ENCODE measurements around the gene PIP5K1B.

Gene PIP5K1B

GRCh38 chr9:68925175-68925574 lies 220.1 kb downstream of the PIP5K1B start:
- no peak for DNase-seq

DNA sequence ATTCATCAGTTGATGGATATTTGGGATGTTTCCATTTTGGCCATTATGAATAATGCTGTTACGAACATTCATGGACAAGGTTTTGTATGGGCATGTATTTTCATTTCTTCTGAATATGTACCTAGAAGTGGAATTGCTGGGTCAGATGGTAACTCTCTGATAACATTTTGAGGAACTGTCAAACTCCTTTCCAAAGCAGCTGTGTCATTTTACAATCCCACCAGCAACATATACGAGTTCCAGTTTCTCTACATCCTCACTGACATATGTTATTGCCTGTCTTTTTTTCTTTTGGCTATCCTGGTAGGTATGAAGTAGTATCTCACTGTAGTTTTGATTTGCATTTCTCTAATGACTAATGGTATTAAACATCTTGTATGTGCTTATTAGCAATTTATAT lies 222.1 kb downstream of the PIP5K1B start:
- DNase-seq: no peak

- no peak for DNase-seq
Observed at GRCh38 chr9:68931821-68932220, 226.8 kb downstream of the PIP5K1B start.

DNA sequence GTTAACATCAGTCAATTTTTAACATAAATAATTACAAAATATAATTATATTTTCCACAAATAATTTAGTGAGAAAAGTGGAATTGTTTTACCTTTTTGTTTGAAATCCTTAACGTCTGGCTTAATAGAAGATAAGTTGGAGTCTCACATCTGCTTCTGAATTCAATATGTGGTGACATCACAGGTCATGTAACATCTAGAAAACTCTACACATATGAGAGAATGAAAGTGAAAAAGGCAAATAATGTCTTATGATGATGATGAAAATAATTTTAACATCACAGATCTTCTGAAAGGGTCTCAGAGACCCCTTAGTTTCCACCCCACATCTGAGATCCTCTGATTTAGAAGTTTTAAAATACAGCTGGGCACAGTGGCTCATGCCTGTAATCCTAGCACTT lies 227.4 kb downstream of the PIP5K1B start:
- no peak for DNase-seq

DNA sequence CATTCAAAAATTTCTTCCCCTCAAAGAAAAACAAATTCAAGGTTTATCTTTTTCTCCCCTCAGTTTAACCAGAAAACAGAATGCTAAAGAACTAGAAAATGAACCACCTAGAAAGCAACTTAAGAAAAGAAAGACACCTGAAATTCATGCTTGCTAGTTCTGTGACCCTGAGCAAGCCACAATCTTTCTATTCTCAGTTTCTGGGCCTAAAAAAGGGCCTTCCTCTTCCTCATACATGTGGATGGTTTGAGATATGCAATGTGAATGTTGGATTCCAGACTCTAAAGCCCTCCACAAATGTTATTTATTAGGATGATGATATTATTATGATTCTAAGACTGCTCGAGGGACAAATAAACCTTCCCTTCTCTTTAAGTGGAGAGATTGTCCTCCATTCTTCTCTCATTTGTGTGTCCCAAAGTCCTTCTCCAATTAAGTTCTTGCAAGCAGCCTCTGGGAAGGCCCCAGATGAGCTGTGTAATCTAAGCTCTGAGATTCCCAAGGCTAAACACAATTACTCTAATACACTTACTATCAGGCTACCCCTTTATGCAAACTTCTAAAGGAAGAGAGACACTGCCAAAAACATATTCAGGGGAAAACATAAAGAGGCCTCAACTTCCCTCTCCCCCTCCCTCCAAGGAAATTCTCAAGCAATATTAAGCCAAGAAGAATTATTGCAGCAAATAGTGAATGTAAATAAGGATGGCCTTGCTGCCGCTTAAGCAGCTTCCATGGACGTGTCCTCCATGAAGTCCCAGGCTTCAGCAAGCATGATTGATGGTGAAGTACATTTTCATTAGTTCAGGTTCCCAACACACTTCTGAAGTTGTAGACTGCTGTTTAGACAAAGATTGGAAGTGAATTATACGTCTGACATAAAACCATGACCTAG lies 228.6 kb downstream of the PIP5K1B start:
- no peak for DNase-seq

- no peak for DNase-seq
Observed at GRCh38 chr9:68934329-68934644, 229.2 kb downstream of the PIP5K1B start.

- DNase-seq: no peak
Observed at GRCh38 chr9:68940573-68940972, 235.5 kb downstream of the PIP5K1B start.

GRCh38 chr9:68941780-68942459 lies 236.9 kb downstream of the PIP5K1B start:
- DNase-seq: no peak

- no peak for DNase-seq
Observed at GRCh38 chr9:68942790-68943189, 237.8 kb downstream of the PIP5K1B start.

DNA sequence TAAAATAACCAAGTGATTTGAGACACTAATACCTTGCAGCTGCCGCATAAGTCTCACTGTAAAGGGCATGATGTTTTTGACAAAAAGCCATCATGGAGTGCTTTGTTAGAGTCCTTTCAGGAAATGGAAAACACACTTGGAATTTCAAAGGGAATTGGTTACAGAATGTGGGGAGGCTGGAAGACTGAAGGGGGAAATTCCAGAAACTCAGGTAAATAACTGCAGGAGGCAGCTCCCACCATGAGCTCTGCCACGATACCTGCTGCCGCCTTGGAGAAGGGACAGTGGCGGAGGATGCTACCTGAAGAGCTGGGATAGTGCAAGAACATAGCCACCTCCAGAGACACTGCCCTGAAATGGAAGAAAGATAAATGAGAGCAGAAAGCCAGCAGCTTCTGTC lies 242.0 kb downstream of the PIP5K1B start:
- DNase-seq: no peak

DNA sequence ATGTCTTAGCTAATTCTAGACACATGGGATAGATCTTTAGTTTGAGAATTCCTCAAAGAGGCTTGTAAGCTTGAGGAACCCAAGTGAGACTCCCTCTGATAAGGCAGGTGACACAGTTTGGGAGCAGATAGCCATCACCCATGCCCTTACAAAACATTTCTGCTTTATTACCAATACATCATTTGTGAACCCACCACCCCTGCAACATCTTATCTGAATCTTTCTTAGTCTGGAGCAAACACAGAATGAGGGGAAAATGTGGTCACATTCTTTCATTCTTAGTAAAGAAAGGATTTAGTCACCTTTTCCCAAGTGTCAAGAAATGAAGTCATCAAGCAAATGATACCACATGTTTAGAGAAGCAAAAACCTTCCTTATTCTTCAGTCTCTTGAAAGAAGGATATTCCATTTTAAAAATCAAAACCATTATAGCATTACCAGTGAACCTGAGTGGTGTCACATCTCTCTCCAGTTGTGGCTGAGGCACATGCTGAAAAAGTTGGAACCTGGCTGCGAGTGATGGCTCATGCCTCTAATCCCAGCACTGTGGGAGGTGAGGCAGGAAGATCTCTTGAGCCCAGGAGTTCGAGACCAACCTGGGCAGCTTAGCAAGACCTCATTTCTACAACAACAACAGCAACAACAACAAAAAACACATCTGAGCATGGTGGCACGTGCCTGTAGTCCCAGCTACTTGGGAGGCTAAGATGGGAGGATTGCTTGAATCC lies 243.0 kb downstream of the PIP5K1B start:
- no peak for DNase-seq

DNA sequence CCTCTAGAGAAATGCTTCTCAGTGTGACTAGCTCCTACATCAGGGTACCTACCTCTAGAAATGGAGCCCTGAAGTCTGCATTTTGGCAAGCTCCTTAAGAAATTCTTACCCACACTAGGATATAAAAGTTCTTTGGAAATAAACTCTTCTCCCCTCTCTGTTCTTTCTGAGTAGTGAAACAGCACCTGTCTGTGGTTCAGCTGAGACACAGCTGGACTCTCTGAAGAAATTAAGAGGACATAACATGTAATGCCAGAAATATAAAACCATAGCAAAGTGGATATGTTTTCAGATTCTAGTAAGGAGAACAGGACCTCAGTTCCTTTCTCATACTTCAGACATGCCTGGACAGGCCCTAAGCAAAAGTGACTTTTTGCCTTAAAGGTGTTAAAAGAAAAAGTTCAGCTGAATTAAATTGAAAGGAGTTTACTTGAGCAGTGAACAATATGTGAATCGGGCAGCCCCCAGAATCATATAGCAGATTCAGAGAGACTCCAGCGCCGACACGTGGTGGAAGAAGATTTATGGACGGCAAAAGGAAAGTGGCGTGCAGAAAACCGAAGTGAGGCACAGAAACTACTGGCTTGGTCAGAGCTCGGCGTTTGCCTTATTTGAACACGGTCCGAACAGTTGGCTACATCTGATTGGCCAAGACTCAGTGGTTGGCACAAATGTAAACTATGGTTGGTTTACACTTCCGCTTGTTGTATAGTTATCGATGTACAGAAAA lies 244.4 kb downstream of the PIP5K1B start:
- no peak for DNase-seq

DNA sequence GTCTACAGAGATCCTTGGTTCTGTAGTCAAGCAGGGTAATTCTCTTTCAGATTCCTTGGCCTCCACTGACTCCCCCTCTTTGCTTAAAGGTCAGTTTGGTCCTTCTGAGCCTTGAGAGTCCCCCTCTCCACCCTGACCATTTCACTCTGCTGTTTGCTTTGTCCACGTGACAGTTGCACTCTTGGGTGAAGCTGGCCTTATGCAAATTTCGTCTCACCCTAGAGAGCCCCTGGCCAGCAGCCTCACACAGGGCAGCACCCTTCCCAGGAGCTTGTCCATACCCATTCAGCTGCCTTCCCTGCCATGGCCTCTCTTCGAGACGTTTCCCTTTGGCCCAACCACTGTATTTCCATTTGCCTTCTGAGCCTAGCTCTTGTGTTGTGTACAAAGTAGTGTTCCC lies 245.1 kb downstream of the PIP5K1B start:
- DNase-seq: no peak

DNA sequence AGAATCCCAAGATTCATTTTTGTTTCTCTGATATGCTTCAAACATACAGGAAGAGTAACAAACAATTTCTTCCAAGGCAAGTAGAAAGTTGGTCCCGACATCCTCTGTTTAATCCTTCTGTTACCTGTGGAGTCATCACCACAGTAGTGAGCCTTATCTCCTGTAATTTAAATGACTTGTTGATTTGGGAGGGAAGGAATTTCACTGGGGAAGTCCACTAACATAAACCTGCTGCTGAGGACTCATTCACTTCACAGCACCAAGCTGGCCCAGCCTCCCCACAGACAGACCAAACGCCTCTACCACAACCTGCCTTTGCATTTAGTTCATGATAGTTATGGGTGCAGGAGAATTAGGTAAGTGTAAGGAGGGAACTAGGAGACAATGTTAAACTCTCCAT lies 245.6 kb downstream of the PIP5K1B start:
- no peak for DNase-seq

DNA sequence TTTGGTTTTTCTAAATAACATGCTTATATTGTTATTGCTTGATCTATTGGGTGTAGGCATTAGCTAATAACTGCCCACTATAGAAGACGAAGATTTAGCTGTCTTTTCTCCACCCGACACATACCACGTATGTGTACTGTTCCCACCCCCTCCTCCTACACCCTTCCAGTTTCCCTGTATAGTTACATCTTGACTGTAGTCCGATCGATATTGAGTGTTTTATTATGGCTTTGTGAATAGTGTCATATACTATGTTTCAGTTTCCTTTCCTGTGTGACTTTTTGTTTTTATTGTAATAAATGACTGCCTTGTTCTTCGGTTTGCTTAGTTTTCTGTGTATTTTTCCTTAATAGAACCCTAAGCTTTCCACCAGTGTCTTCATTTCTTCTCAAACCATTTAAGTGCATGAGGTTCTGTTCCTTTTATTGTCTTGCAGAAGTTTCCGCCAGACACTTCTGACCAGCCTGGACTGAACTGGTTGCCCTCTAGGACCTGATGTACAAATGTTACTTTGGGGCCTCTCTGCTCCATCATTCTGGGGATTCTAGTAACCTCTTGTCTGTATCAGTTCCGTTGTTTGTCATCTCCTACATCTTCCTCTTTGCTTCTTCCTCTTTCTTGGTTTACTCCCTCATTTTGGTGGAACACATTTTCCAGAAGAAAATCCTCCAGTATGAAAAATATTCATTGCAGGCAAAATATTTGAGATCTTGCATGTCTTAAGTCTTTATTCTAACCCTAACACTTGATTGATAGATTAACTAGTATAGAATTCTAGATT lies 247.0 kb downstream of the PIP5K1B start:
- no peak for DNase-seq

DNA sequence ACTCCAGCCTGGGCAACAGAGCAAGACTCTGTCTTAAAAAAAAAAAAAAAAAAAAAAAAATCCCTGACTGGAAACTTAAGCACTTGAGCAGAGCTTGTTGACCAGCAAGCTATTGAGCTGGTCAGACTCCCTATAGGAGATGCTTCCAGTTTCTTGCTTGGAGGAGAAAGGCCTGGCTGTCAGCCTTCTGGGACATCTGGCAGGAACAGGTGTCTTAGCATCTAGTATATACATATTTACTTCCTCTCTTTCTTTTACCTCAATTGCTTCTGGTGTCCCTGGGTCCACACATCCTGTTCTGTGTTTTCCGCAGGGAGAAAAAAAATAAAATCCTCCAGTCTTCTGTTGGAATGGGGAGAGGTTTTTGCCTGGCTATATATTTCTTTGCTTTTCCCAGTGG lies 248.7 kb downstream of the PIP5K1B start:
- peak in 1 of 2 experiments; percentile 18 for DNase-seq

GRCh38 chr9:68955330-68955729 lies 250.3 kb downstream of the PIP5K1B start:
- no peak for DNase-seq

GRCh38 chr9:68957479-68957878 lies 252.4 kb downstream of the PIP5K1B start:
- no peak for DNase-seq

- no peak for DNase-seq
Observed at GRCh38 chr9:68961587-68961986, 256.5 kb downstream of the PIP5K1B start.

DNA sequence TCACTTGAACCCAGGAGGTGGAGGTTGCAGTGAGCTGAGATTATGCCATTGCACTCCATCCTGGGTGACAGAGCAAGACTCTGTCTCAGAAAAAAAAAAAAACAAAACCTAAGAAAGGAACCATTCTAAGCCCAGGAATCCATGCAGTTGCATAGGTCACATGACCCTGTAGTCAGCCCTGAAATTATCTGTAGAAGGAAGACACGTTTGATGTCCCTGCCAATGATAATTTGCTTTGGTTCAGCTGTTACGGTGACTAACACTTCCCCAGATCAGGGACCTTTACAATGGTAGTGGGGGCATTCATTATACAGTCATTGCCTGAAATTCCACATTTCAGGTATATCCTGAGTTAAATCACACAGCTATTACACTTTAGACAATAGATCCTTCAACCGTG lies 258.4 kb downstream of the PIP5K1B start:
- no peak for DNase-seq

DNA sequence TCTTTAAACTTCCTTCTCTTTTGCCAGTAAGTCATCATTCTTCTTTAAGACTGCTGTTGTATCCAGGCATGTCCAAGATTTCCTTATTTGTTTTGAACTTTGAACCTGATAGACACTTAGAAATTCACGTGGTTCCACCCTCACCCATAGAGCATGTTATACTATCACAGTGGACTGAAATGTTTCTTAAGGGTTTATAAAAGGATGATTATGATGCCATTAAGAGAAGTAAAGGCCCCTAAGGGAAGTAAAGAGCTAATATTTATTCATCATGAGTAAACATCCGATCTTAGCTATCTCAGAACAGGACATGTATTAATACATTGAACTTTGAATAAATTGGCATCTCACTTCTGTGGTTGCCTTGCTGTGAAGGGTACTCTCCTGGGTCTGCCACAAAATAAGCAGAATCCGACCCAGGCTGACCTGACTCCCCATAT lies 259.1 kb downstream of the PIP5K1B start:
- no peak for DNase-seq

DNA sequence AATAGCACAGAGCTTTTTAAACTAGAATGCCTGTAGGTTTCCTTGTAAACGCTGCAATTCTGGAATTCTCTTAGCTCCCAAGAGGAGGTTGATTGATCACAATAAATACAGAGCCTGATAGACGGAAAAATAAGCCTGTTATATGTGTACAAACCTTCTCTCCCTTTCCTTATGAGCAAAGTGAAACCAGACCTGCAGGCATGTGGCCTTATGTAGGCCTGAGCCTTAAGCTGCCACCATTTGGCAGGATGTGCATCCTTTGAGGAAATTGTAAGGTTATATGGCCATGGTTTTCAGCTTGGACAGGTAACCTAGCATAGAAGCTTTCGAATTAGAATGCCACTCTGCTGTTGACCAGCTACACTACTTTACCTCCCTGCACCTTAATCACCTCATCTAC lies 259.7 kb downstream of the PIP5K1B start:
- DNase-seq: no peak
